IPS-18c (cell line): ENCODE measurements around the gene SYF2.

Experiments
- H3K4me3 ChIP-seq: 2 replicates; pipeline ENCODE4 v1.7.0; 2013; ENCODE audit warnings: low read depth, mild to moderate bottlenecking, low read length, moderate library complexity; ENCODE audit not compliant: insufficient read depth
- H3K9me3 ChIP-seq: one replicate; pipeline ENCODE4 v1.6.1; 2013; ENCODE audit warnings: mild to moderate bottlenecking, low read length, moderate library complexity; ENCODE audit not compliant: control insufficient read depth, insufficient read depth

The SYF2 gene

GRCh38 chr1:25217598-25218232 is 14.6 kb downstream of the SYF2 start:
- H3K9me3 ChIP-seq, result no peaks in the 10 kb centered on the region
- H3K4me3 ChIP-seq, result no peak overlapping the region

- H3K4me3 ChIP-seq, result no peak overlapping the region
- H3K9me3 ChIP-seq, result no peaks in the 10 kb centered on the region
These were observed 15.3 kb downstream of the SYF2 start for GRCh38 chr1:25217015-25217414.

- no peak overlapping the region for H3K4me3 ChIP-seq
- no peaks in the 10 kb centered on the region for H3K9me3 ChIP-seq
These were observed 16.2 kb downstream of the SYF2 start for GRCh38 chr1:25216123-25216522.

- no peaks in the 10 kb centered on the region for H3K9me3 ChIP-seq
These were observed 19.6 kb downstream of the SYF2 start for GRCh38 chr1:25212725-25213124.

GRCh38 chr1:25210728-25211127 is 21.6 kb downstream of the SYF2 start:
- no peak overlapping the region for H3K4me3 ChIP-seq

More at GRCh38 chr1:25212725-25213124, 19.6 kb downstream of the SYF2 start:
- no peak overlapping the region for H3K4me3 ChIP-seq

GRCh38 chr1:25209516-25209915 is 22.8 kb downstream of the SYF2 start:
- Histone ChIP-seq H3K4me3 (no peak overlapping the region), H3K9me3 (no peaks in the 10 kb centered on the region)

More at GRCh38 chr1:25210728-25211127, 21.6 kb downstream of the SYF2 start:
- no peaks in the 10 kb centered on the region for H3K9me3 ChIP-seq

- Histone ChIP-seq H3K4me3 (no peak overlapping the region), H3K9me3 (no peaks in the 10 kb centered on the region)
These were observed 23.6 kb downstream of the SYF2 start for GRCh38 chr1:25208561-25209222.

- no peaks in the 10 kb centered on the region for H3K9me3 ChIP-seq
- no peak overlapping the region for H3K4me3 ChIP-seq
These were observed 24.2 kb downstream of the SYF2 start for GRCh38 chr1:25208092-25208491.

GRCh38 chr1:25206201-25206600 is 26.1 kb downstream of the SYF2 start:
- no peaks in the 10 kb centered on the region for H3K9me3 ChIP-seq

GRCh38 chr1:25205786-25206185 is 26.5 kb downstream of the SYF2 start:
- Histone ChIP-seq H3K4me3 (no peak overlapping the region), H3K9me3 (no peaks in the 10 kb centered on the region)

More at GRCh38 chr1:25206201-25206600, 26.1 kb downstream of the SYF2 start:
- no peak overlapping the region for H3K4me3 ChIP-seq

- no peaks in the 10 kb centered on the region for H3K9me3 ChIP-seq
- H3K4me3 ChIP-seq, result no peak overlapping the region
These were observed 27.4 kb downstream of the SYF2 start for GRCh38 chr1:25204797-25205480.

- no peak overlapping the region for H3K4me3 ChIP-seq
- no peaks in the 10 kb centered on the region for H3K9me3 ChIP-seq
These were observed 31.3 kb downstream of the SYF2 start for GRCh38 chr1:25201006-25201405.

GRCh38 chr1:25199819-25200620 is 32.3 kb downstream of the SYF2 start:
- H3K4me3 ChIP-seq, result no peak overlapping the region

GRCh38 chr1:25198663-25199252 is 33.5 kb downstream of the SYF2 start:
- no peaks in the 10 kb centered on the region for H3K9me3 ChIP-seq
- H3K4me3 ChIP-seq, result no peak overlapping the region

More at GRCh38 chr1:25199819-25200620, 32.3 kb downstream of the SYF2 start:
- no peaks in the 10 kb centered on the region for H3K9me3 ChIP-seq

GRCh38 chr1:25197982-25198662 is 34.2 kb downstream of the SYF2 start:
- Histone ChIP-seq H3K4me3 (no peak overlapping the region), H3K9me3 (no peaks in the 10 kb centered on the region)

- Histone ChIP-seq H3K9me3 (no peaks in the 10 kb centered on the region), H3K4me3 (no peak overlapping the region)
These were observed 34.9 kb downstream of the SYF2 start for GRCh38 chr1:25197235-25197975.
